ENCODE data around the gene SMTN. TPM values are rescaled to one million over a fixed set of nuclear protein-coding genes. Genes with fewer than 3 reads are reported as not detected.

Gene SMTN
- total RNA-seq, 1 donor from 2014 or later: 57.9 TPM

GRCh38 chr22:31124290-31124689, 43.2 kb downstream of the SMTN start:
- peaks cover 0 to 2% (median 0%) of the 10 kb centered on the region in 3 donors for H3K36me3 ChIP-seq (ENCODE audit: control insufficient read depth in 3 of 3, insufficient read depth in 3 of 3, low read length in 3 of 3)
- H3K4me1 ChIP-seq (ENCODE audit: control insufficient read depth in 3 of 3, insufficient read depth in 3 of 3, low read length in 3 of 3): peaks cover 17 to 28% (median 27%) of the 10 kb centered on the region in 3 donors
- H3K9me3 ChIP-seq (ENCODE audit: control insufficient read depth in 3 of 3, low read length in 3 of 3): no peaks in the 10 kb centered on the region

DNA sequence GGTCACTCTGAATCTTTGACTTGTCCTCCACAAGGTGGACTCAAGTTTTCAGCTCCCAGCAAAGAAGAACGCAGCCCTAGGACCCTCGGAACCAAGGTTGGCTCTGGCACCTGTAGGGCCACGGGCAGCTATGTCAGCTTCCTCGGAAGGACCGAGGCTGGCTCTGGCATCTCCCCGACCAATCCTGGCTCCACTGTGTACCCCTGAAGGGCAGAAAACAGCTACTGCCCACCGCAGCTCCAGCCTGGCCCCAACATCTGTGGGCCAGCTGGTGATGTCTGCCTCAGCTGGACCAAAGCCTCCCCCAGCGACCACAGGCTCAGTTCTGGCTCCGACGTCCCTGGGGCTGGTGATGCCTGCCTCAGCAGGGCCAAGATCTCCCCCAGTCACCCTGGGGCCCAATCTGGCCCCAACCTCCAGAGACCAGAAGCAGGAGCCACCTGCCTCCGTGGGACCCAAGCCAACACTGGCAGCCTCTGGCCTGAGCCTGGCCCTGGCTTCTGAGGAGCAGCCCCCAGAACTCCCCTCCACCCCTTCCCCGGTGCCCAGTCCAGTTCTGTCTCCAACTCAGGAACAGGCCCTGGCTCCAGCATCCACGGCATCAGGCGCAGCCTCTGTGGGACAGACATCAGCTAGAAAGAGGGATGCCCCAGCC, 43.8 kb downstream of the SMTN start:
- Histone ChIP-seq H3K9me3 (ENCODE audit: control insufficient read depth in 3 of 3, low read length in 3 of 3) (no peaks in the 10 kb centered on the region), H3K36me3 (ENCODE audit: control insufficient read depth in 3 of 3, insufficient read depth in 3 of 3, low read length in 3 of 3) (peaks cover 0 to 2% (median 0%) of the 10 kb centered on the region in 3 donors), H3K27ac (ENCODE audit: low read depth, low read length) (no peak overlapping the region), H3K4me1 (ENCODE audit: control insufficient read depth in 3 of 3, insufficient read depth in 3 of 3, low read length in 3 of 3) (peaks cover 13 to 25% (median 22%) of the 10 kb centered on the region in 3 donors), H3K9ac (ENCODE audit: low read depth in 1 of 3, low read length in 3 of 3) (no peak overlapping the region), H3K27me3 (ENCODE audit: control insufficient read depth in 3 of 3, insufficient read depth in 3 of 3, low read length in 3 of 3) (no peaks in the 10 kb centered on the region), H3K4me3 (ENCODE audit: low read length in 3 of 3) (no peak overlapping the region)

More at GRCh38 chr22:31124290-31124689, 43.2 kb downstream of the SMTN start:
- Histone ChIP-seq H3K9ac (ENCODE audit: low read depth in 1 of 3, low read length in 3 of 3) (peak overlapping the region in 1 of 3 donors; percentile 8), H3K4me3 (ENCODE audit: low read length in 3 of 3) (no peak overlapping the region), H3K27ac (ENCODE audit: low read depth, low read length) (no peak overlapping the region), H3K27me3 (ENCODE audit: control insufficient read depth in 3 of 3, insufficient read depth in 3 of 3, low read length in 3 of 3) (no peaks in the 10 kb centered on the region)

DNA sequence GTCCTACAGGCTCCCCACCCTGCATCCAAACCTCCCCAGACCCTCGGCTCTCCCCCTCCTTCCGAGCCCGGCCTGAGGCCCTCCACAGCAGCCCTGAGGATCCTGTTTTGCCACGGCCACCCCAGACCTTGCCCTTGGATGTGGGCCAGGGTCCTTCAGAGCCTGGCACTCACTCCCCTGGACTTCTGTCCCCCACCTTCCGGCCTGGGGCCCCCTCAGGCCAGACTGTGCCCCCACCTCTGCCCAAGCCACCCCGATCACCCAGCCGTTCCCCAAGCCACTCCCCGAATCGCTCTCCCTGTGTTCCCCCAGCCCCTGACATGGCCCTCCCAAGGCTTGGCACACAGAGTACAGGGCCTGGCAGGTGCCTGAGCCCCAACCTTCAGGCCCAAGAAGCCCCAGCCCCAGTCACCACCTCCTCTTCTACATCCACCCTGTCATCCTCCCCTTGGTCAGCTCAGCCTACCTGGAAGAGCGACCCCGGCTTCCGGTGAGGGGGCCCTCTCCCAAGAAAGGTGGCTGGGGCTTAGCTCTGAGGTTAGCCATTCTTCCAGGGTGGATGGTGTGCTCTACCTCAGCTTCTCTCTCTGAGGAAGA, 44.5 kb downstream of the SMTN start:
- peaks cover 0 to 2% (median 0%) of the 10 kb centered on the region in 3 donors for H3K36me3 ChIP-seq (ENCODE audit: control insufficient read depth in 3 of 3, insufficient read depth in 3 of 3, low read length in 3 of 3)
- no peak overlapping the region for H3K27ac ChIP-seq (ENCODE audit: low read depth, low read length)
- H3K9me3 ChIP-seq (ENCODE audit: control insufficient read depth in 3 of 3, low read length in 3 of 3): no peaks in the 10 kb centered on the region
- no peaks in the 10 kb centered on the region for H3K27me3 ChIP-seq (ENCODE audit: control insufficient read depth in 3 of 3, insufficient read depth in 3 of 3, low read length in 3 of 3)
- no peak overlapping the region for H3K9ac ChIP-seq (ENCODE audit: low read depth in 1 of 3, low read length in 3 of 3)
- no peak overlapping the region for H3K4me3 ChIP-seq (ENCODE audit: low read length in 3 of 3)
- peaks cover 13 to 25% (median 22%) of the 10 kb centered on the region in 3 donors for H3K4me1 ChIP-seq (ENCODE audit: control insufficient read depth in 3 of 3, insufficient read depth in 3 of 3, low read length in 3 of 3)

- Histone ChIP-seq H3K9ac (ENCODE audit: low read depth in 1 of 3, low read length in 3 of 3) (no peak overlapping the region), H3K36me3 (ENCODE audit: control insufficient read depth in 3 of 3, insufficient read depth in 3 of 3, low read length in 3 of 3) (peaks cover 0 to 4% (median 0%) of the 10 kb centered on the region in 3 donors), H3K4me1 (ENCODE audit: control insufficient read depth in 3 of 3, insufficient read depth in 3 of 3, low read length in 3 of 3) (peaks cover 13 to 25% (median 22%) of the 10 kb centered on the region in 3 donors), H3K9me3 (ENCODE audit: control insufficient read depth in 3 of 3, low read length in 3 of 3) (no peaks in the 10 kb centered on the region), H3K27me3 (ENCODE audit: control insufficient read depth in 3 of 3, insufficient read depth in 3 of 3, low read length in 3 of 3) (no peaks in the 10 kb centered on the region), H3K4me3 (ENCODE audit: low read length in 3 of 3) (no peak overlapping the region), H3K27ac (ENCODE audit: low read depth, low read length) (no peak overlapping the region)
These were observed 45.2 kb downstream of the SMTN start for GRCh38 chr22:31126128-31126868.

DNA sequence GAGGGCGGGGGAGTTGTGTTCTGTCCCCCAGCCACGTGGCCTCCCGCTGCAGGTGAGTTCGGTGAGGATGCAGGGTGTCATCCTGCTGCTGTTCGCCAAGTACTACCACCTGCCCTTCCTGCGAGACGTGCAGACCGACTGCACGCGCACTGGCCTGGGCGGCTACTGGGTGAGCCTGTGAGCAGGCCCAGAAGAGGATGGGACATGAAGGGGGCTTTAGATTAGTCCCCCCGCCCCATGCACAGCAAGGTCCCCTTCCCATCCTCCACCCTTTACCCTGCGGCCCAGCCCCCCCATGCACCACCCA, 45.7 kb downstream of the SMTN start:
- H3K9me3 ChIP-seq (ENCODE audit: control insufficient read depth in 3 of 3, low read length in 3 of 3): no peaks in the 10 kb centered on the region
- H3K36me3 ChIP-seq (ENCODE audit: control insufficient read depth in 3 of 3, insufficient read depth in 3 of 3, low read length in 3 of 3): peaks cover 0 to 4% (median 0%) of the 10 kb centered on the region in 3 donors
- H3K27me3 ChIP-seq (ENCODE audit: control insufficient read depth in 3 of 3, insufficient read depth in 3 of 3, low read length in 3 of 3): no peaks in the 10 kb centered on the region
- H3K4me3 ChIP-seq (ENCODE audit: low read length in 3 of 3): no peak overlapping the region
- H3K4me1 ChIP-seq (ENCODE audit: control insufficient read depth in 3 of 3, insufficient read depth in 3 of 3, low read length in 3 of 3): peaks cover 13 to 20% (median 18%) of the 10 kb centered on the region in 3 donors
- no peak overlapping the region for H3K27ac ChIP-seq (ENCODE audit: low read depth, low read length)
- no peak overlapping the region for H3K9ac ChIP-seq (ENCODE audit: low read depth in 1 of 3, low read length in 3 of 3)

GRCh38 chr22:31127181-31127772, 46.2 kb downstream of the SMTN start:
- no peak overlapping the region for H3K4me3 ChIP-seq (ENCODE audit: low read length in 3 of 3)
- H3K9me3 ChIP-seq (ENCODE audit: control insufficient read depth in 3 of 3, low read length in 3 of 3): no peaks in the 10 kb centered on the region
- H3K4me1 ChIP-seq (ENCODE audit: control insufficient read depth in 3 of 3, insufficient read depth in 3 of 3, low read length in 3 of 3): peaks cover 9 to 16% (median 14%) of the 10 kb centered on the region in 3 donors
- no peak overlapping the region for H3K9ac ChIP-seq (ENCODE audit: low read depth in 1 of 3, low read length in 3 of 3)
- H3K27ac ChIP-seq (ENCODE audit: low read depth, low read length): no peak overlapping the region
- H3K27me3 ChIP-seq (ENCODE audit: control insufficient read depth in 3 of 3, insufficient read depth in 3 of 3, low read length in 3 of 3): no peaks in the 10 kb centered on the region
- peaks cover 0 to 4% (median 0%) of the 10 kb centered on the region in 3 donors for H3K36me3 ChIP-seq (ENCODE audit: control insufficient read depth in 3 of 3, insufficient read depth in 3 of 3, low read length in 3 of 3)

GRCh38 chr22:31128156-31128555, 47.0 kb downstream of the SMTN start:
- Histone ChIP-seq H3K9ac (ENCODE audit: low read depth in 1 of 3, low read length in 3 of 3) (no peak overlapping the region), H3K9me3 (ENCODE audit: control insufficient read depth in 3 of 3, low read length in 3 of 3) (no peaks in the 10 kb centered on the region), H3K4me1 (ENCODE audit: control insufficient read depth in 3 of 3, insufficient read depth in 3 of 3, low read length in 3 of 3) (peaks cover under 1 to 7% (median 5%) of the 10 kb centered on the region in 3 donors), H3K4me3 (ENCODE audit: low read length in 3 of 3) (no peak overlapping the region), H3K36me3 (ENCODE audit: control insufficient read depth in 3 of 3, insufficient read depth in 3 of 3, low read length in 3 of 3) (peaks cover 0 to 4% (median 0%) of the 10 kb centered on the region in 3 donors), H3K27me3 (ENCODE audit: control insufficient read depth in 3 of 3, insufficient read depth in 3 of 3, low read length in 3 of 3) (no peaks in the 10 kb centered on the region), H3K27ac (ENCODE audit: low read depth, low read length) (no peak overlapping the region)

- H3K9ac ChIP-seq (ENCODE audit: low read depth in 1 of 3, low read length in 3 of 3): no peak overlapping the region
- no peaks in the 10 kb centered on the region for H3K27me3 ChIP-seq (ENCODE audit: control insufficient read depth in 3 of 3, insufficient read depth in 3 of 3, low read length in 3 of 3)
- no peaks in the 10 kb centered on the region for H3K9me3 ChIP-seq (ENCODE audit: control insufficient read depth in 3 of 3, low read length in 3 of 3)
- no peak overlapping the region for H3K27ac ChIP-seq (ENCODE audit: low read depth, low read length)
- no peaks in the 10 kb centered on the region for H3K4me1 ChIP-seq (ENCODE audit: control insufficient read depth in 3 of 3, insufficient read depth in 3 of 3, low read length in 3 of 3)
- no peak overlapping the region for H3K4me3 ChIP-seq (ENCODE audit: low read length in 3 of 3)
- peaks cover 0 to 4% (median 0%) of the 10 kb centered on the region in 3 donors for H3K36me3 ChIP-seq (ENCODE audit: control insufficient read depth in 3 of 3, insufficient read depth in 3 of 3, low read length in 3 of 3)
These were observed 49.8 kb downstream of the SMTN start for GRCh38 chr22:31130873-31131272.

GRCh38 chr22:31133911-31134310, 52.8 kb downstream of the SMTN start:
- Histone ChIP-seq H3K4me3 (ENCODE audit: low read length in 3 of 3) (no peak overlapping the region), H3K27me3 (ENCODE audit: control insufficient read depth in 3 of 3, insufficient read depth in 3 of 3, low read length in 3 of 3) (peaks cover 7 to 19% (median 8%) of the 10 kb centered on the region in 3 donors), H3K9me3 (ENCODE audit: control insufficient read depth in 3 of 3, low read length in 3 of 3) (no peaks in the 10 kb centered on the region), H3K36me3 (ENCODE audit: control insufficient read depth in 3 of 3, insufficient read depth in 3 of 3, low read length in 3 of 3) (peaks cover 0 to 2% (median 0%) of the 10 kb centered on the region in 3 donors), H3K27ac (ENCODE audit: low read depth, low read length) (no peak overlapping the region), H3K9ac (ENCODE audit: low read depth in 1 of 3, low read length in 3 of 3) (no peak overlapping the region), H3K4me1 (ENCODE audit: control insufficient read depth in 3 of 3, insufficient read depth in 3 of 3, low read length in 3 of 3) (no peaks in the 10 kb centered on the region)
